ENCODE results near the gene ATP2C2.

- TF ChIP-seq CTCF (conservative IDR thresholded peaks at IDR 0.05): no peak
- no peak for TF ChIP-seq ZFX (IDR thresholded peaks at IDR 0.05)
Measured at GRCh38 chr16:84358601-84359295, 9.6 kb upstream of the ATP2C2 start.

Data from C4-2B (cell line).